SIG-M5 (cell line): Measurements from ENCODE around the gene TAF12.
"Not testable (repeated sequence)": the region's sequence is repeated elsewhere in the genome, so short reads cannot be mapped to it uniquely, and the experiment has no call there.

Experiments
- DNase-seq: peaks from one replicate; lab custom pipeline; 2025; lab: John Stamatoyannopoulos, UW

TAF12 gene

DNA sequence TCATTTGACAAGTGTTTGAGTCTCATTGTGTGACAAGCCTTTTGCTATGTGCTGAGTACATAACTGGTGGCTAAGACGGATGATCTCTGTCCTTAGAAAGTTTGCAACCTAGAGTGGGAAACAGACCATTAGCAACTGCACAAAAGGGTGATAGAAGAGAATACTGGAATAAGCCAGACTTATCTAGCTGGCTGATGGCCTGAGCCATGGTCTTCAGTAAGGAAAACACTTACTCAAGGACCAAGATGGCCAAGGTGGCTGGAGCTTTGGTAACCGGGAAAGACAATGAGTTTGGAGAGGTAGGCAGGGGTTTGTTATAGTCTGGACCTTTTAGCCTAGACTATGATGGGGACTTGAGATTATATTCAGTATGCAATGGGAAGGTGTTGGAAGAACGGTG lies 1.6 kb upstream of the TAF12 start:
- no peak for DNase-seq

DNA sequence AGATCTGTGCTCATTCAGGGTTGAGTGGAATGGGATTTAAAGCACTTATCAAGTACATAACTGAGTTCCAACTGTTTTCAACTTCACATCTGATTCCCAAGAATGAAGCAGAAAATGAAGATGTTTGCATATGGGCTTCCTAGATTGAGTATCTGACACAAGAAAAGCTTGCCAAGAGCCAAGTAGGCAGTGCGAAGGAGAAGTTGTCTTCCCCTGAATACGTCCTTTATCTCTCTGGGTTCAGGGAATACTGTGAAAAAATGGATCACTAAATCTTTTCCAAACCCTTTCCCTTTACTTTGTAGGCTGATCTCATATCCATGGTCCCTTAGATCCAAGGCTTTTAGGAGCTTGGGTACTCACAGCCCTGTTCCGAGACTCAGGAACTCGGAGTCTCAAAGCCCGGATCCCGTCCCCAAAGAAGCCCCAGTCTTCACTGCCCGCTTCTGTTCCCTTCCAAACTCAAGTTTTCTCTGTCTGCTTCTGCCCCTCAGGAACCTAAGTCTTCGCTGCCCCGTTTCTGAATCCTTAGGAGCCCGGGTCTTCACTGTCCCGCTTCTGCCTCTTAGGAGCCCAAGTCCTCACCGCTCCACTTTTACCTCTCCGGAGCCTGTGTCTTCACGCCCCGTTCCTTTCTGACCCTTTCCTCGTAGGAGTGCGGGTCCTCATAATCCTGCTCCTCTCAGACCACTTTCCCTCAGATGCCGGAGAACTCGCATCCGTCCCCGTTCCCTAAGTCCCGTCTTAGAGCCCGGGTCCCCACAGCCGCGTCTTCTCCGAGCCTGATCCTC lies 616 bp downstream of the TAF12 start:
- DNase-seq = no peak

DNA sequence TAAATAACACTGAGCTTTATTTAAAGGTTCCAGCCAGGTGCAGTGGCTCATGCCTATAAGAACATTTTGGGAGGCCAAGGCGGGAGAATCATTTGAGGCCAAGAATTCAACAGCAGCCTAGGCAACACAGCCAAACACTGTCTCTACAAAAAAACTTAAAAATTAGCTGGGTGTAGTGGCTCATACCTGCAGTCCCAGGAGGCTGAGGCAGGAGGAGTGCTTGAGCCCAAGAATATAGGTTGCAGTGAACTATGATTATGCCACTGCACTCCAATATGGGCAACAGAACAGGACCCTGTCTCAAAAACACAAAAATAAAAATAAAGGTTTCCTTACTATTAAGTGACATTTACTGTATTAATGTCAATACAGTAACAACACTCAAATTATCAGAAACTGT lies 2.1 kb downstream of the TAF12 start:
- no peak for DNase-seq

DNA sequence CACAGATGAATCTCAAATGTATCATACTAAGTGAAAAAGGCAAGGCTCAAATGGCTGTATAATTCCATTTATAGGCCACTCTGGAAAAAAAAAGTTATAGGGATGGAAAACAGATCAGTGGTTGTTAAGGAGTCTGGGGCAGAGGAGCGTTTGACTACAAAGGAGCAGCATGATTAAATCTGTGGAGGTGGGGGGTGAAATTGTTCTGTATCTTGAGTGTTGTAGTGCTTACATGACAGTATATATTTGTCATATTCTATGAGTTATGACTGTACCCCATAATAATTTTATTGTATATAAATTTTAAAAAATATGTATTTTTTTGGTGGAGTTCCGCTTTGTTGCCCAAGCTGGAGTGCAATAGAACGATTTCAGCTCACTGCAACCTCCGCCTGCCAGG lies 10.3 kb downstream of the TAF12 start:
- no peak for DNase-seq

DNA sequence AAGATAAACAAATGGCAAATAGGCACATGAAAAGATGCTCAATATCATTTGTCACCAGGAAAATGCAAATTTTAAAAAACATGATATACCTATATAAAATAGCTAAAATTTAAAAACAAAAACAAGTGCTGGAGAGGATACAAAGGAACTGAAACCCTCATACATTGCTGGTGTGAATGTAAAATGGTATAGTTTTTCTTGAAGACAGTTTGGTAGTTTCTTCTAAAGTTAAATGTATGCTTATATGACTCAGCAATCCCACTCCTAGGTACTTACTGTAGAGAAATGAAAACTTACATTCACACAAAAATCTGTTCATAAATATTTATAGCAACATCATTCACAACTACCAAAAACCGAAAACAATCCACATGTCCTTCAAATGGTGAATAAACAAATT lies 11.2 kb downstream of the TAF12 start:
- DNase-seq = no peak

DNA sequence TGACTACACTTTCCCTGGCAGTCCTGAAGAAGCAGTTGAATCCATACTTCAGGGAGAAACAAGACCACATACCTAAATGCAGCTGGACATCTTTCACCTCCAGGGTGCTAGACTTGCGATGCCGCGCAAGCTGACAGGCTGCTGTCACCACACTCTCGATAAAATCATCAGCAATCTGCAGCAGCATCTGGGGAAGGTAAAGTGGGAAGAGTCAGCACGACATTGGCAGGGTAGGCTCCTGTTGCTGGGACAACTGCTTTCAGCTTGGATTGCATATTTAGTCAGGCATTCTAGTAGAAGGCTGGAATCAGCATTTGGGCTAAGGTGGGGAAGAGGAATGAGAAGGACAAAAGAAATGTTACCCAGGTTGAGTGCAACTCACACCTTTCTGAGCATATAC lies 29.7 kb downstream of the TAF12 start:
- DNase-seq = no peak

DNA sequence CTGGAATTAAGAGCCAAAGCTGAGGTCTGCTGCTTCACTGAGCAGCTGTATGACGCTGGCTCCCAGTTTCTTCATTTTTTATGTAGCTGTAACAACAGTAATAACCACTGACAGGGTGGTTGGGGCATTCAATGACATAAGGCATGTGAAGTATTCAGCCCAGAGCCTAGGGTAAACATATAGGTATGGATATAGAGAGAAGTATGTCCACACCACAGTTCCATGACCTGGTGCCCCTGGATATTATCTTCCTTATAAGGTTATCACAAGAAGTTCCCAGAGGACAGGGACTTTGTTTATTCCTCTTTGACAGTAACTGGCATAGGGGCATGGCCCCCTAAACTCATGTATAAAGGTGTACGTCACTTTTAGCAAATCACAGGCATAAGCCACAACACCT lies 36.1 kb downstream of the TAF12 start:
- no peak for DNase-seq

DNA sequence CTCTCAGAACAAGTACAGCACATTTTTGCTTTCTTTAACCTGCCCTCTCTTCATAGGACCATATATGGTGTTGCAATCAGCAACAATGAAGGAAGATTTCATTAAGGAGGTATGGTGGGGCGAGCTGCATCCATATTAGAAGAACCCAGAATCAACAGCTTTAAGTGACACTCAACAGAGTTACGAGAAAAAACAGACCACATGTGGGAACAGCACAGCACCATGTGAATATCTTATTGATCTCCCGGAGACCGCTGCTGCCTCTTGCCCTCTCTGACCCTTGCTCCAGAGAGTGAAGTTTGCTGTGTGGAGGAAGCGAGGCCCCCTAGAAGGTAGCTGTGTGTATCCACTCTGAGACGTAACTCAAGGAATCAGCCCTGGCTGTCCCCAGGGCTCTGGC lies 37.9 kb downstream of the TAF12 start:
- no peak for DNase-seq

DNA sequence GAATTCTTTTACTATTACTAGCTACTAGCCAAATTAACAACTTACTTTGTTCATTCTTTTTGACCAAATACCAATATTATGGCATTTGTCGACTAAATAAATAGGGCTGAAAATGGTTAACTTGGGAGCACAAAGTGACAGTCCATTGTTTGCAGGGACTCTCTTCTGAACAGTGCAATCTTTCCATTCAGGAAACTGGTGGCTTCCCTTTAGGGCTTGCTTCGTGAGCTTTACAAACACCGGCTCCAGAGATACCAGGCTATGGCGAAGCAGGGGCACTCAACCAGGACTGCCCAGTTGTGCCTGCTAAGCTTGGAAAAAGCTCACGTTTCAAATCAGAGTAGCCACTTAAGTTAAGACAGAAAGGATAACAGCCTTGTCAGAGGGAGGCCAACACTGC lies 38.5 kb downstream of the TAF12 start:
- no peak for DNase-seq

DNA sequence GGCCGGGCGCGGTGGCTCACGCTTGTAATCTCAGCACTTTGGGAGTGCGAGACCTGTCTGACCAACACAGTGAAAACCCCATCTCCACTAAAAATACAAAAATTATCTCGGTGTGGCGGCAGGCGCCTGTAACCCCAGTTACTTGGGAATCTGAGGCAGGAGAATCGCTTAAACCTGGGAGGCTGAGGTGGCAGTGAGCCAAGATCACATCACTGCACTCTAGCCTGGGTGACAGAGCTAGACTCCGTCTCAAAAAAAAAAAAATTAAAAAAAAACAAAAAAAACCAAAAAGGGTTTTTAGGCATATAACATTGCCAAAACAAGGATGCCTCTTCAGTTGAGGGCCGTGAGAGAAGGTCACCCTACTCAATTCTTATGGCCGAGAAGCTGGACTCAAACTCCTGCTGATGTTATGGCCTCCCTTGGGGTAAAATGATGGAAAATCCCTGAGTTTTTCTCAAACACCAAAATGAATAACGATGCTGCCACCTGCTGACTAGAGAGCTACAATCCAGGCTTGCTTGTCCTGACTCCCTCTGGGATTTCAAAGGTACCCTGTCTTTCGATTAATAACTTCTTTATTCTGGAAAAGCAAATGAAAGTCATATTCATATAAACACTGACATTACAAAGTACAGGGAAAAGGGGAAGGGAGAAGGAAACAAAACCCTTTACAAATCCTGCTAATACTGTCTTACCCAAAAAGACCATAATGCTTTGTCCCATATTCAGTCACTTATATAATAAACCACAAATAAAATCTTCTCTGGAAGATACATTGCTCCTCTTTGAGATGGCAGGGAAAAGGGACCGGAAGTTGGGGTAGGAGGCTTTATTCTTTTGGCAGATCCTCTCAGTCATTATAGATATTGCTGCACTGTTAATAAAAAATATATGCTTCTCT lies 40.1 kb downstream of the TAF12 start:
- no peak for DNase-seq

DNA sequence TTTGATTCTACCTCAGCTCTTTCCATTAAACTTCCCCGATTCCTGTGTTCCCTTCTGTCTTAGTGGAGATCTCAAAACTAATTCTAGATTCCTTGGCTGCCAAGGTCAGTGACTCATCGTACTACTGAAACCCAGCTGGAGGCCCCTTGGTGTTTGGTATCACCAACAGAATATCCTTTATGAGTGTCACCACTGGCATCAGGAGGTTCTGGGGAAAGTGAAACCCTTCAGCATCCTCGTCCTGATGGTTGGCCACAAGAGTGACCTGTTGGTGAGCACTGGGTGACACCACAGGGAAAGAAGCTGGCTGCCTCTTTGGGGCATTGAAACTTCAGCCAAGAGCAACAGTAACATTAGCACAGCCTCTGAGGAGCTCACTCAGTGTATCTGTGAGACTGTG lies 41.2 kb downstream of the TAF12 start:
- DNase-seq = no peak

DNA sequence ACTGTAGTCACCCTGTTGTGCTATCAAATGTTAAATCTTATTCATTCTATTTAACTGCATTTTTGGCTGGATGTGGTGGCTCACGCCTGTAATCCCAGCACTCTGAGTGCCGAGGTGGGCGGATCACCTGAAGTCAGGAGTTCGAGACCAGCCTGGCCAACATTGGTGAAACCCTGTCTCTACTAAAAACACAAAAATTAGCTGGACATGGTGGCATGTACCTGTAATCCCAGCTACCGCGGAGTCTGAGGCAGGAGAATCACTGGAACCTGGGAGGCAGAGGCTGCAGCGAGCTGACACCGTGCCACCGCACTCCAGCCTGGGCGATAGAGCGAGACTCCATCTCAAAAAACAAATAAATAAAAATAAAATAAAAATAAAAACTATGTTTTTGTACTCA lies 46.6 kb downstream of the TAF12 start:
- DNase-seq = not testable (repeated sequence)

DNA sequence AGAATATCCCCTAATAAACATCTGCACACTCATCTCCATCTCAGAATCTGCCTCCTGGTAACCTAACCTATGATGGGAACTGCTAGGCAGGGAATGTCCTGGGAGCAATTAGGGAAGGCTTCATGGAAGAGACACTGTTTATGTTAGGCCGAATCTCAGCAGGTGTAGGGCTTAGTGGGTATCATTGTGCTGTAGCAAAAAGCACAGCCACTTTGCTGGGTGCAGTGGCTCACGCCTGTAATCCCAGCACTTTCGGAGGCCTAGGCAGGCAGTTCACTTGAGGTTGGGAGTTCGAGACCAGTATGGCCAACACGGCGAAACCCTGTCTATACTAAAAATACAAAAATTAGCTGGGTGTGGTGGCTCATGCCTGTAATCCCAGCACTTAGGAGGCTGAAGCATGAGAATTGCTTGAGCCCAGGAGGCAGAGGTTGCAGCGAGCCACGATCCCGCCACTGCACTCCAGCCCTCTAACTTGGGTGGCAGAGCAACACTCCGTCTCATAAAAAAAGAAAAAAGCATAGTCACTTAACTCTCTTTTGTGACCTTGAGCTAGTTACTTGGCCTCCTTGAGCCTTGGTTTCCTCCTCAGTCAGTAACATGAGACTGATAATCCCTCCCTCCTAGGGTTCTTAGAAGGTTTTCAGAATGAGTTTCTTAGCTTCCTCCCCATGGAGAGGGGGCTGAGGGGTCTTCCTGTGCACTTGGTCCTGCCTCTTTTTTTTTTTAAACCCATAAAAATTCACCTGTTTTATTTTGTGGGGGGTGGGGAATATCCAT lies 47.3 kb downstream of the TAF12 start:
- no peak for DNase-seq

DNA sequence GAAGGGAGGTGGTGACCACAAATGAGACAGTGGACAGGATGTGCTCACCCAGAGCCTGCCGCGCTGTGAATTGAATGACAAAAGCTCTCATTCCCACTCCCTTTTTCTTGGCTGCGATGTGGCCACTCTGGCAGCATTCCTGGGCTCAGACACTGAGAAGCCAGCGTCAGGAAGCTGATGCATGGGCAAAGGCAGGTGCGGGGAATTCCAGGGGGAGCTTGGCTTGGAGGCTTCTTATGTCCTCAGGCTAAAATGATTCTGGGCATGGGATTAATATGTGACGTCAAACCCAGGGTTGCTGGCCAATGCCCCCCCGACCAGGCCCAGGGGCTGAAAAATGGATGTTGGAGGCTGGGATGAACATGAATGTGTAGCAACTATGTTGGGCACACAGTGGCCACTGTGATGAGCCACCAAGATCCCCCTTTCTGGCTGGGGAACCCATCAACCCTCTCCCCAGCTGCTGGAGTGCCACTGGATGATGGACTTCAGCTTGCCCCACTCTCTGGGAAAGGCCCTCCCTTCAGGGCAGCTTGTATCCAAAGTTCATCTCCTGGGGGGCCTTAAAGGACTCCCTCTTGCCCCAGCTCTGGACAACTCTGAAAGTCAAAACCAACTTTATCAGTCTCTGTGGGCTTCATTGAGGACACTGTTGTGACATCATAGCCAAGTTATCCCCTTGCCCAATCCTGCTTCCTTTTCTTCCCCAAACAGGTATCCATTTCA lies 48.0 kb downstream of the TAF12 start:
- DNase-seq = not testable (repeated sequence)

DNA sequence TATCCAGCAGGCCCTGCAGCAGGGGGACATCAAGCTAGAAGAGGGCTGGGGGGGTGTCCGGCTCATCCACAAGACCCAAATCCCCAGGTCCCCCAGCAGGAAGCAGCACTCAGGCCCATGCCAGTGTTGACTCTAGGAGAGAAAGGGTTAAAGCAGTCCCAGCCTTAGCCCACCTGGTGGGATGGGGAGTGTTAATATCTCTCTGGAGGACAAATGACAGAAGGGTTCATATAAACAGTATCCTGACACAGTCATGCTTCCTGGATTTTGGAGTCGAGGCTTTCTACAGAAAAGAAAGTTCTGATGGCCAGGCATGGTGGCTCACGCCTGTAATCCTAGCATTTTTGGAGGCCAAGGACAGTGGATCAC lies 48.9 kb downstream of the TAF12 start:
- not testable (repeated sequence) for DNase-seq

DNA sequence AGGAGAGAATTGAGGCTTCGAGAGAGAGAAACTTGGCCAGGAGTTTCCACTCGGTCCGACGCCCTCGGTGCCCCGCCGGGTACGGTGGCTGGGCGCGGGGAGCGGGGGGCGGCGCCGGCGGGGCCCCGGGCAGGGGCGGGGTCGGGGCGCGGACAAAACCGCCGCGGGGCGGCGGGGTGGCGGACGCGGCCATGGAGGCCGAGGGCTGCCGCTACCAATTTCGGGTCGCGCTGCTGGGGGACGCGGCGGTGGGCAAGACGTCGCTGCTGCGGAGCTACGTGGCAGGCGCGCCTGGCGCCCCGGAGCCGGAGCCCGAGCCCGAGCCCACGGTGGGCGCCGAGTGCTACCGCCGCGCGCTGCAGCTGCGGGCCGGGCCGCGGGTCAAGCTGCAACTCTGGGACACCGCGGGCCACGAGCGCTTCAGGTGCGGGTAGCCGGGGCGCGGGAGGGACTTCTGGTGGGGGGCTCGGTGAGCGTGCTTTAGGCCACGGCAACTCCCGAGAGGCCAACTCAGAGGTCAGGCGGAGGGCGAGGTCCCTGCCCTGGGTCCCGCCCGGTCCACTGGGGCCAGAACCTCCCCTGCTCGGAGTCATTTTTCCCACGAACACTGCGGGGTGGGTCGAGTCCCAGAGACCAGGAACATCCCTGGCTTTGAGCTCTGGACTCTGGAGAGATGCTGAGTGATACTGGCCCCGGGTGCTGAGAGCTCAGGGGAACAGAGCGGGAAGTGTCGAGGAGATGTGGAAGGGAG lies 50.4 kb downstream of the TAF12 start:
- DNase-seq = no peak

DNA sequence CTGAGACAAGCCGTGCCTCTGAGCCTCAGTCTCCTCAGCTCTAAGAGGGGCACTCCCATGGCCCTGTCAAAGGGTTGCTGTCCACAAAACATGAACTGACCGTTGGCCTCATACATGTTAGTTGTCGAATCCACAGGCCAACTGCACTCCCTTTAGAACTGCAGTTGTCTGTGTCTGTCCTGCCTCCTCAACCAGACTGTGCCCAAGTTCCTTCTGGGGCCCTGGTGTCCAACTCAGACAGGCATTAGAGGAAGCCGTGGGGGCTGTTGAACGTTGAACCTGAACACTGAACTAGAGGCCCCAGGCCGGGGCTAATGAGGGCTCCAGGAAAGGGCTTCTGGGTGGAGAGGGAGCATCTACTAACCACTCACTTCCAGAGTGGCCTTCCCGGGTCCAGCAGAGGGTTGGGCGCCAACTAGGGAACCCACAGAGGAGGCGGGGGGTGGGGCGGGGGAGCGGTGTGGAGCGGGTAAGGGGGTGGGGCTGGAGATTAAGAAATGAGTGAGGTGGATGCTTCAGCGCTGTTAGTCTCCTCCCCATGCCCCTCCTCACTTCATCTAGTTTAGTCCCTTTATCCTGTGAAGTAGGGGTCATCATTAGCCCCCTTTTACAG lies 51.1 kb downstream of the TAF12 start, which contains the start of gene RAB42:
TSS of gene RAB42 (plus strand) at position 558 of the 613 bp plus-strand sequence. CDS start 247 bp downstream, outside the sequence.
- DNase-seq = no peak

DNA sequence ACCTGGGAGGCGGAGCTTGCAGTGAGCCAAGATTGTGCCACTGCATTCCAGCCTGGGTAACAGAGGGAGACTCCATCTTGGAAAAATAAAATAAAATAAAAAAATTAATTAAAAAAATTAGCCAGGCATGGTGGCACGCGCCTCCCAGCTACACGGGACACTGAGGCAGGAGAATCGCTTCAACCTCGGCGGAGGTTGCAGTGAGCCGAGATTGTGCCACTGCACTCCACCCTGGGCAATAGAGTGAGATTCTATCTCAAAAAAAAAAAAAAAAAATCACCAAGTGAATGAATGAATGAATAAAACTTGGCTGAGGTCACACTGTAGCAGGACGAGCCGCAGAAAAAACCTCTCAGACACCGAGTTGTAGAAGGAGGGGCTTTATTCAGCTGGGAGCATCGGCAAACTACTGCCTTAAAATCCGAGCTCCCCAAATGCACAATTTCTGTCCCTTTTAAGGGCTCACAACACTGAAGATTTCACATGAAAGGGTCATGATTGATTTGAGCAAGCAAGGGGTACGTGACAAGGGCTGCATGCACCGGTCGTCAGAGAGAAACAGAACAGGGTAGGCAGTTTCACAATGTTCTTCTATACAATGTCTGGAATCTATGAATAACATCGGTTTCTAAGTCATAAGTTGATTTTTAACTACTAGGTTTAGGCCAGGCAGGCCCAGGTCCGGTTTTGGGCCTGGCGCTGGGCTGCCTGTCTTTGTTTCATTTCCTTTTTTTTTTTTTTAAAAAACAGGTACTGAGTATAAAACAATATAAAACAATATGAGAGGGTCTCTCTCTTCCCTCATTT lies 56.1 kb downstream of the TAF12 start:
- not testable (repeated sequence) for DNase-seq

DNA sequence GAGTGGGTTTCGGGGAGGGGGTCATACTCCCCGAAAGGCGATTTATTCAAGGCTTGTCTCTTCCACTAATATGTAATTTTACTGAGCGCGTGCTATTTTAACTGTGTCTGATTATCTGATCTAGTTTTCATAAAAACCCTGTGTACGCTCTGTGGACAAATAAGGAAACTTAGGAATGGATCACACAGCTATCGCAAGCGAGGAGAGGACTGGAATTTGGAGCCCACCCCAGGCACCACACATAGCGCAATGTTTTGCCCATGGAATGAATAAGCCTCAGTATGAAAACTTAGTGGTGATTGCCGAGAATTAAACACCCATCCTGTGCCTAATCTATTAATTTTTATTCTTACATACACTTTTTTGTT lies 60.6 kb downstream of the TAF12 start:
- DNase-seq = no peak
